Suprapubic skin (tissue), 4 donors: Measurements from ENCODE around the gene ZC3H8.

Experiments
- CTCF ChIP-seq, 2 donors: fragments of 200-600 bp in 1 of 2; fragments of 450-650 bp in 1 of 2; sonication (generic) in 1 of 2; IDR thresholded peaks; one replicate each; pipeline ENCODE4 v1.5.1; 2016 to 2019; ENCODE audit warnings: antibody characterized with exemption in 2 of 2, mild to moderate bottlenecking in 1 of 2, moderate library complexity in 1 of 2
- EP300 ChIP-seq: sonication (generic); formaldehyde crosslinking; IDR thresholded peaks from one replicate; pipeline ENCODE4 v1.6.1; 2017; ENCODE audit warnings: antibody characterized with exemption
- POLR2A ChIP-seq, 2 donors: fragments of 450-650 bp; IDR thresholded peaks; one replicate each; pipeline ENCODE4 v1.6.1; 2017; ENCODE audit warnings: antibody characterized with exemption in 2 of 2, mild to moderate bottlenecking in 2 of 2, moderate library complexity in 2 of 2
- POLR2AphosphoS5 ChIP-seq, 3 donors: sonication (generic); formaldehyde crosslinking; IDR thresholded peaks; one replicate each; pipeline ENCODE4 v1.6.1; 2017; ENCODE audit warnings: antibody characterized with exemption in 3 of 3

- no peak for TF ChIP-seq CTCF (IDR thresholded peaks at IDR 0.05)
- TF ChIP-seq POLR2A (IDR thresholded peaks at IDR 0.05) = no peak
- TF ChIP-seq POLR2AphosphoS5 (IDR thresholded peaks at IDR 0.05) = no peak
- TF ChIP-seq EP300 = no peak
These were observed 86.3 kb downstream of the ZC3H8 start for GRCh38 chr2:112168422-112169124.
